Kidney (tissue), 22 donors: ENCODE data around the gene PLXNB1. TPM values are rescaled to one million over a fixed set of nuclear protein-coding genes. Genes with fewer than 3 reads are reported as not detected.
A peak's percentile ranks its signal among the peaks of the same experiment; 100 is the strongest.

Experiments
- DNase-seq, 5 donors: peaks; one replicate each; pipeline ENCODE4 v3.0.0-alpha.2; 2013 to 2020
- FAIRE-seq: peaks from 2 replicates; lab custom pipeline; 2012; peaks lifted over from hg19 to GRCh38; lab: Jason Lieb, UNC
- H3K27ac ChIP-seq, 2 donors: one replicate each; pipeline ENCODE4 v1.7.0; 2013; ENCODE audit warnings: low read depth in 2 of 2, low read length in 2 of 2, inconsistent platforms in 1 of 2
- H3K27me3 ChIP-seq: one replicate; pipeline ENCODE4 v1.7.1; 2013; ENCODE audit warnings: low read length, inconsistent platforms; ENCODE audit not compliant: control insufficient read depth, insufficient read depth
- H3K36me3 ChIP-seq, 3 donors: one replicate each; pipeline versions ENCODE4 v1.7.0 to v1.7.1; 2013; ENCODE audit warnings: low read length in 3 of 3, control low read depth in 1 of 3, inconsistent platforms in 1 of 3; ENCODE audit not compliant: insufficient read depth in 3 of 3, control insufficient read depth in 2 of 3
- H3K4me1 ChIP-seq, 3 donors: one replicate each; pipeline versions ENCODE4 v1.7.0 to v1.7.1; 2013; ENCODE audit warnings: low read length in 3 of 3, inconsistent platforms in 1 of 3, low read depth in 1 of 3; ENCODE audit not compliant: control insufficient read depth in 2 of 3, insufficient read depth in 2 of 3
- H3K4me3 ChIP-seq, 3 donors: one replicate each; pipeline versions ENCODE4 v1.7.0 to v1.8.1; 2013; ENCODE audit warnings: low read length in 3 of 3, control low read depth in 1 of 3, inconsistent platforms in 1 of 3
- H3K9ac ChIP-seq, 3 donors: one replicate each; pipeline versions ENCODE4 v1.7.0 to v1.7.1; 2013; ENCODE audit warnings: low read length in 3 of 3, control low read depth in 1 of 3, inconsistent platforms in 1 of 3
- H3K9me3 ChIP-seq, 3 donors: one replicate each; pipeline versions ENCODE4 v1.7.0 to v1.7.1; 2013; ENCODE audit warnings: low read length in 3 of 3, control low read depth in 1 of 3, inconsistent platforms in 1 of 3; ENCODE audit not compliant: control insufficient read depth in 2 of 3, insufficient read depth in 1 of 3
- intact Hi-C: fragments of 100-400 bp; cut with DNase I; formaldehyde crosslinking; loops from one replicate; pipeline ENCODE4 v1.11.1; 2022
- long read RNA-seq, 10 donors: library from polyadenylated mRNA in 1 of 10; unstranded in 1 of 10; transcript quantifications; one replicate each; pipeline ENCODE4 v2.0.0 and lab custom pipeline, GENCODE V29; 2021 to 2026
- polyA plus RNA-seq: library from polyadenylated mRNA; stranded (reverse); fragments of 350-450 nt; fragmentation: Illumina TruSeq; extraction: RNeasy Lipid Tissue Mini Kit (QIAGEN cat#74804); gene quantifications from one replicate; pipeline ENCODE4 v1.2.3, GENCODE V29; 2014; ENCODE audit warnings: low read depth, low replicate concordance; ENCODE audit not compliant: insufficient read depth
- total RNA-seq: library from RNA; stranded (reverse); fragmentation: NEBNext Ultra II Directional; extraction: Animal tissue kit (Norgen Biotek cat#: 25700); gene quantifications from one replicate; pipeline ENCODE4 v1.2.1, GENCODE V29; 2021
- TF ChIP-seq, protein P1 (sequence below): IDR thresholded peaks from 3 replicates; pipeline ENCODE4 v1.5.1; 2012; ENCODE audit warnings: mild to moderate bottlenecking, moderate library complexity, borderline replicate concordance; ENCODE audit not compliant: insufficient read depth; ENCODE audit errors: extremely low read depth
- donor health status: control.
- donor health status: control.
- donor health status: control.
- donor health status: control.
- donor health status: control.
- donor health status: DM: yes; HTN: yes; CAD: no.
- donor health status: Normal renal cell carcinoma (clear cell type).

The PLXNB1 gene, protein sequence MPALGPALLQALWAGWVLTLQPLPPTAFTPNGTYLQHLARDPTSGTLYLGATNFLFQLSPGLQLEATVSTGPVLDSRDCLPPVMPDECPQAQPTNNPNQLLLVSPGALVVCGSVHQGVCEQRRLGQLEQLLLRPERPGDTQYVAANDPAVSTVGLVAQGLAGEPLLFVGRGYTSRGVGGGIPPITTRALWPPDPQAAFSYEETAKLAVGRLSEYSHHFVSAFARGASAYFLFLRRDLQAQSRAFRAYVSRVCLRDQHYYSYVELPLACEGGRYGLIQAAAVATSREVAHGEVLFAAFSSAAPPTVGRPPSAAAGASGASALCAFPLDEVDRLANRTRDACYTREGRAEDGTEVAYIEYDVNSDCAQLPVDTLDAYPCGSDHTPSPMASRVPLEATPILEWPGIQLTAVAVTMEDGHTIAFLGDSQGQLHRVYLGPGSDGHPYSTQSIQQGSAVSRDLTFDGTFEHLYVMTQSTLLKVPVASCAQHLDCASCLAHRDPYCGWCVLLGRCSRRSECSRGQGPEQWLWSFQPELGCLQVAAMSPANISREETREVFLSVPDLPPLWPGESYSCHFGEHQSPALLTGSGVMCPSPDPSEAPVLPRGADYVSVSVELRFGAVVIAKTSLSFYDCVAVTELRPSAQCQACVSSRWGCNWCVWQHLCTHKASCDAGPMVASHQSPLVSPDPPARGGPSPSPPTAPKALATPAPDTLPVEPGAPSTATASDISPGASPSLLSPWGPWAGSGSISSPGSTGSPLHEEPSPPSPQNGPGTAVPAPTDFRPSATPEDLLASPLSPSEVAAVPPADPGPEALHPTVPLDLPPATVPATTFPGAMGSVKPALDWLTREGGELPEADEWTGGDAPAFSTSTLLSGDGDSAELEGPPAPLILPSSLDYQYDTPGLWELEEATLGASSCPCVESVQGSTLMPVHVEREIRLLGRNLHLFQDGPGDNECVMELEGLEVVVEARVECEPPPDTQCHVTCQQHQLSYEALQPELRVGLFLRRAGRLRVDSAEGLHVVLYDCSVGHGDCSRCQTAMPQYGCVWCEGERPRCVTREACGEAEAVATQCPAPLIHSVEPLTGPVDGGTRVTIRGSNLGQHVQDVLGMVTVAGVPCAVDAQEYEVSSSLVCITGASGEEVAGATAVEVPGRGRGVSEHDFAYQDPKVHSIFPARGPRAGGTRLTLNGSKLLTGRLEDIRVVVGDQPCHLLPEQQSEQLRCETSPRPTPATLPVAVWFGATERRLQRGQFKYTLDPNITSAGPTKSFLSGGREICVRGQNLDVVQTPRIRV (N-terminal part only)
- 224 TPM for total RNA-seq
- polyA plus RNA-seq: 101 TPM
- long read RNA-seq, donor 1, partial matches to known transcripts: 0 of 1 reads
- long read RNA-seq, donor 1, other reads (novel, unspliced or antisense): 0 of 1 reads
- long read RNA-seq, donor 2, partial matches to known transcripts: 0 of 5 reads
- long read RNA-seq, donor 2, other reads (novel, unspliced or antisense): 0 of 5 reads
- long read RNA-seq, donor 3, partial matches to known transcripts: 0 of 1 reads
- long read RNA-seq, donor 3, other reads (novel, unspliced or antisense): 0 of 1 reads
- long read RNA-seq, donor 4, full-length matches to known transcripts: 3 of 3 reads
- long read RNA-seq, donor 4, partial matches to known transcripts: 0 of 3 reads
- long read RNA-seq, donor 4, other reads (novel, unspliced or antisense): 0 of 3 reads
- long read RNA-seq, donor 5: 0 reads
- long read RNA-seq, donor 6: 0 reads
- long read RNA-seq, donor 7, partial matches to known transcripts: 116 of 171 reads
- long read RNA-seq, donor 7, other reads (novel, unspliced or antisense): 54 of 171 reads
- long read RNA-seq, donor 8, partial matches to known transcripts: 0 of 3 reads
- long read RNA-seq, donor 8, other reads (novel, unspliced or antisense): 0 of 3 reads
- long read RNA-seq, donor 9, partial matches to known transcripts: 0 of 1 reads
- long read RNA-seq, donor 9, other reads (novel, unspliced or antisense): 0 of 1 reads
- long read RNA-seq, donor 10, partial matches to known transcripts: 10 of 11 reads
- long read RNA-seq, donor 10, other reads (novel, unspliced or antisense): 0 of 11 reads

GRCh38 chr3:48429960-48430707 is at the start of gene PLXNB1:
TSS of gene PLXNB1 (minus strand) at chr3:48430086. CDS start at chr3:48424611, 5,475 bp downstream.
- DNase-seq (peak; percentile 93 to 97 (median 96)), FAIRE-seq (no peak)
- H3K27me3 ChIP-seq: no peaks in the 10 kb centered on the region
- intact Hi-C loops: loop anchor here (10.0 kb wide), 1 partner anchor 155 kb away; no protein-coding TSS in a partner anchor
- peak within 1 kb of the TSS; percentile 88 to 94 for H3K27ac ChIP-seq
- no peaks in the 10 kb centered on the region for H3K36me3 ChIP-seq
- H3K4me1 ChIP-seq: peaks cover 3 to 75% (median 51%) of the 10 kb centered on the region in 3 donors
- peak within 1 kb of the TSS; percentile 3 to 76 (median 51) for H3K9ac ChIP-seq
- no peaks in the 10 kb centered on the region for H3K9me3 ChIP-seq
- TF ChIP-seq, protein P1, sequence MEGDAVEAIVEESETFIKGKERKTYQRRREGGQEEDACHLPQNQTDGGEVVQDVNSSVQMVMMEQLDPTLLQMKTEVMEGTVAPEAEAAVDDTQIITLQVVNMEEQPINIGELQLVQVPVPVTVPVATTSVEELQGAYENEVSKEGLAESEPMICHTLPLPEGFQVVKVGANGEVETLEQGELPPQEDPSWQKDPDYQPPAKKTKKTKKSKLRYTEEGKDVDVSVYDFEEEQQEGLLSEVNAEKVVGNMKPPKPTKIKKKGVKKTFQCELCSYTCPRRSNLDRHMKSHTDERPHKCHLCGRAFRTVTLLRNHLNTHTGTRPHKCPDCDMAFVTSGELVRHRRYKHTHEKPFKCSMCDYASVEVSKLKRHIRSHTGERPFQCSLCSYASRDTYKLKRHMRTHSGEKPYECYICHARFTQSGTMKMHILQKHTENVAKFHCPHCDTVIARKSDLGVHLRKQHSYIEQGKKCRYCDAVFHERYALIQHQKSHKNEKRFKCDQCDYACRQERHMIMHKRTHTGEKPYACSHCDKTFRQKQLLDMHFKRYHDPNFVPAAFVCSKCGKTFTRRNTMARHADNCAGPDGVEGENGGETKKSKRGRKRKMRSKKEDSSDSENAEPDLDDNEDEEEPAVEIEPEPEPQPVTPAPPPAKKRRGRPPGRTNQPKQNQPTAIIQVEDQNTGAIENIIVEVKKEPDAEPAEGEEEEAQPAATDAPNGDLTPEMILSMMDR: no peak
- peak within 1 kb of the TSS; percentile 56 to 76 (median 75) for H3K4me3 ChIP-seq

GRCh38 chr3:48478626-48479555 is 49.0 kb upstream of the PLXNB1 start:
- Histone ChIP-seq H3K27ac (no peak overlapping the region), H3K27me3 (no peaks in the 10 kb centered on the region)
- peak in 1 of 5 donors; percentile 73 for DNase-seq

More at GRCh38 chr3:48478626-48479555, 49.0 kb upstream of the PLXNB1 start:
- intact Hi-C loops: no loop called here
- Histone ChIP-seq H3K36me3 (no peaks in the 10 kb centered on the region), H3K9ac (no peak overlapping the region), H3K9me3 (no peaks in the 10 kb centered on the region), H3K4me1 (no peaks in the 10 kb centered on the region), H3K4me3 (no peak overlapping the region)
- FAIRE-seq: no peak
- TF ChIP-seq, protein P1: no peak
